DOHH2 (cell line): ENCODE data around the gene CD93.

Experiments
- EZH2phosphoT487 ChIP-seq: fragments of 200-600 bp; sonication (generic); IDR thresholded peaks from 2 replicates; pipeline ENCODE4 v1.6.1; 2017; ENCODE audit warnings: borderline replicate concordance, mild to moderate bottlenecking, antibody characterized with exemption, low read length, moderate library complexity, mixed read lengths
- TF ChIP-seq, protein P1 (sequence below): fragments of 200-600 bp; sonication (generic); IDR thresholded peaks from one replicate; pipeline ENCODE4 v1.5.1; 2014; ENCODE audit warnings: antibody characterized with exemption, mild to moderate bottlenecking, low read depth, low read length; ENCODE audit not compliant: poor library complexity, severe bottlenecking

DNA sequence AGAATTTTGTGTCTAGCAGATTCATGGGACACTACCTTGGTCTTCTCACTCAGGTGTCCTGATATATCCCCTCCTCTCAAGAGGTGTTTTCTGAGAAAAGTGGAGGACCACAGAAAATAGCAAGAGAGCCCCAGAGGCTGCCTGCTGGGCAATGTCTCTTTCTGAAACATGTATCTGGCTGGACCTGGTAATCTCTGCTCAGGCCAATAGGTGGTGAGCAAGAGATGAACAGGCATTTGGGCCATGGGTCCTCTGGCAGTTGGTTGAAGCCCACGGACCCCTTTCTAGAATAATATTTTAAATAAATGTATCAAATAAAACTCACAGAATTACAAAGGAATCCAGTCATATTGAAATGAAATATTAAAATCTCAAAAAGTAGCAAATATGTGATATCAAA lies 27.9 kb downstream of the CD93 start:
- TF ChIP-seq, protein P1, sequence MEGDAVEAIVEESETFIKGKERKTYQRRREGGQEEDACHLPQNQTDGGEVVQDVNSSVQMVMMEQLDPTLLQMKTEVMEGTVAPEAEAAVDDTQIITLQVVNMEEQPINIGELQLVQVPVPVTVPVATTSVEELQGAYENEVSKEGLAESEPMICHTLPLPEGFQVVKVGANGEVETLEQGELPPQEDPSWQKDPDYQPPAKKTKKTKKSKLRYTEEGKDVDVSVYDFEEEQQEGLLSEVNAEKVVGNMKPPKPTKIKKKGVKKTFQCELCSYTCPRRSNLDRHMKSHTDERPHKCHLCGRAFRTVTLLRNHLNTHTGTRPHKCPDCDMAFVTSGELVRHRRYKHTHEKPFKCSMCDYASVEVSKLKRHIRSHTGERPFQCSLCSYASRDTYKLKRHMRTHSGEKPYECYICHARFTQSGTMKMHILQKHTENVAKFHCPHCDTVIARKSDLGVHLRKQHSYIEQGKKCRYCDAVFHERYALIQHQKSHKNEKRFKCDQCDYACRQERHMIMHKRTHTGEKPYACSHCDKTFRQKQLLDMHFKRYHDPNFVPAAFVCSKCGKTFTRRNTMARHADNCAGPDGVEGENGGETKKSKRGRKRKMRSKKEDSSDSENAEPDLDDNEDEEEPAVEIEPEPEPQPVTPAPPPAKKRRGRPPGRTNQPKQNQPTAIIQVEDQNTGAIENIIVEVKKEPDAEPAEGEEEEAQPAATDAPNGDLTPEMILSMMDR, result no peak
- no peak for TF ChIP-seq EZH2phosphoT487
